HL-60/S4 treated with retinoic acid at 250 ng/mL for 4 days and 3 days (cell line): ENCODE data around the gene FBXO27.
"Not testable (repeated sequence)": the region's sequence is repeated elsewhere in the genome, so short reads cannot be mapped to it uniquely, and the experiment has no call there.

Source experiments
- in situ Hi-C: fragments of 300-500 bp; cut with MboI; formaldehyde crosslinking; loops from 2 replicates; pipeline ENCODE4 v1.7.0; 2022; ENCODE audit warnings: low sequenced_read_pairs

The FBXO27 gene

DNA sequence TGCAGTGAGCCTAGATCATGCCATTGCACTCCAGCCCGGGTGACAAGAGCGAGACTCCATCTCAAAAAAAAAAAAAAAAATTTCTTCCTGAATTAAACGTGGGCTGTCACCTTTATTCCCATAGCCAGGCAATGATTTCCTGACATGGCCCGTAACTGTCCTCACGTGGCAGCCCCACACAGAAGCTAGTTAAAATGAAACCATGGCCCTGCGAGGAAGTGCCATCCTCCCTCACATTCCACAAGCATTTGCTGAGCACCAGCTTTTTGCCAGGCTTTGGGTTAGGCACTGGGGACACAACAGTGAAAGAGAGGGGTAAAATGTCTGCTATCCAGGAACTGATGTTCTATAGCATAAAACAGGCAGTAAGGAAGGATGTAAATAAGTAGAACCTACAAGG is 13.2 kb upstream of the FBXO27 start:
- in situ Hi-C loops = no loop called here

DNA sequence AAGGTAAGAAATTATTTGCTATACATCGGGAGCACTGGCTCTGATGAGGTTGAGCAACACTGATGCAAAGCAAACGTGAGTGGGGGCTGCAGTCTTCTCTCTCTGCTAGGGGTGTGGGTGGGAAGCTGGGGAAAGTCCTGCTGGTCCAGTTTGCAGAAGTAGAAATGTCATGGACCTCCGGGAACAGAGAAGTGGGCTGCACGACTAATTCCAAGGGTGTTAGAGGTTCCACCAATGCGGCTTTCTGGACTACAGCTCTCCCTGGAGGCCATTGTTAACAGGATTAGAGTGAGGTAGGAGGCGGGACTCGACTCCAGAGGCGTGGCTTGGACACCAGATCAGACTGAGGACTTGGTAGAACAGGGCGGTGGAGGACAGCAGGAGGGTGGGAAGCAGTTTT is 5.7 kb upstream of the FBXO27 start:
- in situ Hi-C loops = no loop called here

DNA sequence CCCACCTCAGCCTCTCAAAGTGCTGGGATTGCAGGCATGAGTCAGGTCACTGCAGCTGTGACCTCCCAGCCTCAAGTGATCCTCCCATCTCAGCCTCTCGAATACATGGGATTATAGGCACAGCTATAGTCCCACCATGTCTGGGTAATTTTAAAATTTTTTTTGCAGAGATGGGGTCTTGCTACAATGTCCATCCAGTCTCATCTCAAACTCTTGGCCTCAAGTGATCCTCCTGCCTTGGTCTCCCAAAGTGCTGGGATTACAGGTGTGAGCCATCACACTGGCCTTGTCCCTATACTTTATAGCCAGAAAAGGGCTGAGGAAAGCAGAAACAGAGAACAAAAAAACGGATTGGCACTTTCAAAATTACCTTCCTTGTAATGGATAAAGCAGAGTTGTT is 4.8 kb upstream of the FBXO27 start:
- in situ Hi-C loops = no loop called here

- in situ Hi-C loops = no loop called here
Observed at GRCh38 chr19:39036581-39036980, 4.2 kb upstream of the FBXO27 start.

DNA sequence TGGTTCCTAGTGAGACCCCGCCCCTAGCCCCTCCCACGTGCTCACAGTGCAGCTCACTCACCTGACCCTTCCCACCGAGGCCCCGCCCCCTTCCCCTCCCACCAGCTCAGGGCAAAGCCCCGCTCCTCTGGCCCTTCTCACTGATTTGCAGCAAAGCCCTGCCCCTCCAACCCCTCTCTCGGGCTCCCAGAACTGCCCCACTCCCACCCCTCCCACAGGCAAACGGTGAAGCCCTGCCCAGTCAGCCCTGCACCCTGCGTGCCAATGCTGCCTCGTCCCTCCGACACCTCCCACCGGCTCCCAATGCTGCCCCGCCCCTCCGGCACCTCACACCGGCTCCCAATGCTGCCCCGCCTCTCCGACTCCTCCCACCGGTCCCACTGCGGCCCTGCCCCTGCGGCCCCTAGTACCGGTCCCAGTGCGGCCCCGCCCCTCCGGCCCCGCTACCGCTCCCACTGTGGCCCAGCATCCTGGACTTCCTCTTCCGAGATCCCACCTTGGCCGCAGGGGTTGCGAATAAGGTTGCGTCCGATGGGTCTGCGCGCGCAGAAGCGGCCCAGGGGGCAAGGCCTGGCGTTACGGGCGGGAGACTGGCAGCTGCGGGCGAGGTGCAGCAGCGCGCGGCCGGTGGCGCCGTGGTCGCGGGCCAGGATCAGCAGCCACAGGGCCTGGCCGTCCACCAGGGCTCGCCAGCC is 834 bp downstream of the FBXO27 start:
- in situ Hi-C loops = no loop called here

- in situ Hi-C loops = no loop called here
Observed at GRCh38 chr19:39030854-39031367, 1.4 kb downstream of the FBXO27 start.

DNA sequence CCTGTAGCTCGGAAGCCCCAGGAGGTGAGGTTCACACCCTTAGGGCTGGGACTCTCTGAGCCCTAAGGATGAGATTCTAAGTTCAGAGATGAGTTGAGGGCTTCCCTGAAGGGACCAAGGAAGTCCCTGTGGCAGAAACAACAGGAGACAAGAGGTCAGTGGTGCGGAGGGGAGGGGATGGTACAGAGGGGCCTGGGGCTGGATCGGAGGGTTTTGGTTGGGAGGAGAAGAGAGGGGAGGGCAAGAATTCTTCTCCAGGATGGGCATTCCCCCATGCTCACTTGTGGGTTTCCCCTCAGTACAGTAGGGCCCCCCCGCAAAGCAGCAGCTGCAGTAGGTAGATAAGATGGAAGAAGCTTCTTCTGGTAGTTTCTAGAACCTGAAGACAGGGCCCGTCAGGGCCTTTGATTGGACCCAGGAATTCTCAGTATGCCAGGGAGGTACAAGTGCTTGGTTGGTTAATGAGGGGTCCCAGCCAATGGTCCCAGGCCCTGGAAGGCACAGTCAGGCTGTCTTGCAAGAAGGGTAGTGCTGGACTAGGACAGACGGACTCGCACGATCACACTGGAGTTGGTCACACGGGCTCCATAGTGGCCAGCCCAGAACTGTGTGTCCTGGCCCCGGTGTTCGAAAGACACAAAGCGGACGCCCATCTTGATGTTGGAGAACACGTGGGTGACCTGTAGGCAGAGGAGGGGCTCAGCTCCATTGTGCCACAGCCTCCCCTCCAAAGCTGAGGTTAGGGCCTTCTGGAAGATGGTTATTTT is 7.3 kb downstream of the FBXO27 start:
- in situ Hi-C loops = no loop called here

GRCh38 chr19:39021063-39021462 is 11.3 kb downstream of the FBXO27 start:
- in situ Hi-C loops = no loop called here

DNA sequence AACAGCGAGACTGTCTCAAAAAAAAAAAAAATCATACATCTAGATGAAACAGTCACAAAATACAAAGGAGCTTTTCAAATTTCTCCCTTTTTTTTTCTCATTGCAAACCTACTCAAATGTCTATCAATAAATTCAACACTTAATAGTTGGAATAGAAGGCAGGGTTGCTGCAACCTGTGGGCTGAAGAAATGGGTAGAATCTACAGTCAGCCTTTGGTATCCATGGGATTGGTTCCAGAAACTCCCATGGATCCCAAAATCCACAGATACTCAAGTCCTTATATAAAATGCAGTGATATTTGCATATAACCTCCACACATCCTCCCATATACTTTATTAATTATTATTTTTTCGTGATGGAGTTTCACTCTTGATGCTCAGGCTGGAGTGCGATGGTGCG is 14.7 kb downstream of the FBXO27 start:
- in situ Hi-C loops = no loop called here

DNA sequence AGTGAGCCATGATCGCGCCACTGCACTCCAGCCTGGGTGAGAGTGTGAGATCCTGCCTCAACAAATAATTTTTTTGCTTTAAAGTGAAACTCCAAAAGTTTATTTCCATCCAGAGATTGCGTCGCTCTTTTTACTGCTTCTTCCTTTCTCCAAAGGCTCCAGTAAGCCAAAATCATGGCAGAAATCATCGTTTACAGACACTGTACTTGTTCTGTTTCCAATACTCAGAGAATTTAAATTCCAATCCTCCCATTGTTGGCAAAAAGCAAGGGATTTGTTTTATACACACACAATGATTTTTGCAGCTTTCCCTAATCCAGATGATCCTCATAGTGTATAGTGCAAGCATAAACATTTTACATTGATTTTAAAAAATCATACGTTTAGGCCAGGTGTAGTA is 15.3 kb downstream of the FBXO27 start:
- in situ Hi-C loops = no loop called here

- in situ Hi-C loops = no loop called here
Observed at GRCh38 chr19:39014037-39014436, 18.3 kb downstream of the FBXO27 start.

DNA sequence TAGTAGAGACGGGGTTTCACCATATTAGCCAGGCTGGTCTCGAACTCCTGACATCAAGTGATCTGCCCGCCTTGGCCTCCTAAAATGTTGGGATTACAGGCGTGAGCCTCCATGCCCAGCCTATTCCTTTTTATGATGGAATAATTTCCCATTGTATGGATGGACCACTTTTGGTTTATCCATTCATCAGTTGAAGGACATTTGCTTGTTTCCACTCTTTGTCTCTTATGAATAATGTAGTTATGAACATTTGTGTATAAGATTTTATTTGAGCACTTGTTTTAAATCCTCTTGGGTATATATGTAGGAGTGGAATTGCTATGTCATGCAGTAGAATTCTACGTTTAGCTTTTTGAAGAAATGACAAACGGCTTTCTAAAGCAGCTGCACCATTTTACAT is 23.3 kb downstream of the FBXO27 start:
- in situ Hi-C loops = no loop called here

DNA sequence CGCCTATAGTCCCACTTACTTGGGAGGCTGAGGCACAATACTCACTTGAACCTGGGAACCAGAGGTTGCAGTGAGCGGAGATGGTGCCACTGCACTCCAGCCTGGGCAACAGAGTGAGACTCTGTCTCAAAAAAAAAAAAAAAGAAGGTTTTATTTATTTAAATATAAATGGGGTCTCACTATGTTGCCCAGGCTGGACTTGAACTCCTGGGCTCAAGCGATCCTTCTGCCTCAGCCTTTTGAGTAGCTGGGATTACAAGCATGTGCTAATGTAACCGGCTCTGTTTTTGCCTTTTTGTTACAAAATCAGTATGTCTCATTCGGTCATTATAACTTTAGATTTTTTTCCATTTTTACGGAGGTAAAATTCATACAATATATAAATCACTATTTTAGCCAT is 24.2 kb downstream of the FBXO27 start:
- in situ Hi-C loops = no loop called here

GRCh38 chr19:39007096-39007495 is 25.3 kb downstream of the FBXO27 start:
- in situ Hi-C loops = no loop called here

GRCh38 chr19:39004403-39004802 is 27.9 kb downstream of the FBXO27 start:
- in situ Hi-C loops = no loop called here

DNA sequence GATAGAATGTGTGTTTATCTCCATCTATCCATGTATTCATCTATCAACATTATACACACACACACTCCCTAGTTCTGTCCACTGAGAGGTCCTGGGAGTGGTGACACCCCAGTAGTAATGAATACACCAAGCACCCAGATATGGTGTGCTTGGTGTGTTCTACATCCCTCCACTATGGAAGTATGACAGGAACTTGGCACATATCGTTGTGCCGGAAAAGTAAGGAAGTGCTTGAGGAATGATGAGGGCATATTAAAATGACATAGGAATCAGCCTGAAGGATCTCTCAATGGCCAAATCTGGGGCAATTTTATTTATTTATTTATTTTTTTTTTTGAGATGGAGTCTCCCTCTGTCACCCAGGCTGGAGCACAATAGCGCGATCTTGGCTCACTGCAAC is 28.6 kb downstream of the FBXO27 start:
- in situ Hi-C loops = no loop called here

- in situ Hi-C loops = no loop called here
Observed at GRCh38 chr19:39003188-39003587, 29.2 kb downstream of the FBXO27 start.

DNA sequence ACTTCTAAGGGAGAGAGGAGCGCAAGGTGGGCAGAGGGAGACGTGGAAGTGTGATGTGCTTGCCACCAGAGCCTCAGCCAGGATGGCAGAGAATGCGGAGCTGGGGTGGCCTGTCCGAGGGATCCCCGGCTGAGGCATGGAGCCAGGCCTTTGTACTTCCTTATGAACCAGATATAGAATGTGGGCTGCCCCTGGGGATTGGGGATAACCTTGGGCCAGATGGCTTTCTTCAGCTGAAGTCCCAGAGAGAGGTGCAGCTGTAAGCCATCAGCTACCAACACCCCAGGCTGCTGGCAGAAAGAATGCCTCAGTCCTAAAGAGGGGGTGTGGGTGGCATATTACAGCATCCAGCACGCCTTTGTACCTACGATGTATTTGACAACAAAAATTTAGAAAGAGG is 31.3 kb downstream of the FBXO27 start:
- in situ Hi-C loops = no loop called here

GRCh38 chr19:38997576-38997975 is 34.8 kb downstream of the FBXO27 start:
- in situ Hi-C loops = not testable (repeated sequence)

GRCh38 chr19:38993271-38993670 is 39.1 kb downstream of the FBXO27 start:
- in situ Hi-C loops = no loop called here

DNA sequence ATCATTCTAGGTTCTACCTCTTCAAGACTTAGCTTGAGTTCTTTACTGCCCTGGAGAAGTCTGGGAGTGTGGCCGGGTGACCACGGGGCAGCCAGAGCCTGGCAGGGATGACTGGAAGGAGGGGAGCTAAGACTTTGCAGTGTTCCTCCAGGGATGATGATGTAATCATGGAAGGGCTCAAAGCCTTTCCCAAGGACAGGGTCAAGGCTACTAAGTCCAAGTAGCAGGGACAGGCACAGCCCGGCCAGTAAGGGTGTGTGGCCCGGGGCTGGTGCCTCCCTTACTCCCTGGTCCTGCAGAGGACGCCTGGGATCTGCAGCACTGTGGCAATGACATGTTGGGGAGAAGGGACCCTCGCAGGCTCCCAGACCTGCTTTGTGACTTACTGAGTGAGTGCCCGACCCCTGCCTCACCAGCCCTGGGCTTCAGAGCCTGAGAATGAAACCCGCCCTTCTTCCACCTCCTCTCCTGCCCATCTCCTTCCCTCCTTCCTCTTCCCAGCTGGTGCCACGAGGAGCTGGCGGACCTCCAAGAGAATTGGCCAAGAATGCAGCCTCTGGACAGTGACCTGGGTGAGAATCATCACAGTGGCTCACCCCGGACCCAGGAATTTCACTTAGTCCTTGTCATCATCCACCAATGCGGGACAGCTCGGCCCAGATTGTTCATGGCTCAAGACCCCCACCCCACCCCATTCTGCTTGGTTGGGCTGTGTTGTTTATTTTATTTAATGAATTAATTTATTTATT is 41.2 kb downstream of the FBXO27 start:
- in situ Hi-C loops = no loop called here

DNA sequence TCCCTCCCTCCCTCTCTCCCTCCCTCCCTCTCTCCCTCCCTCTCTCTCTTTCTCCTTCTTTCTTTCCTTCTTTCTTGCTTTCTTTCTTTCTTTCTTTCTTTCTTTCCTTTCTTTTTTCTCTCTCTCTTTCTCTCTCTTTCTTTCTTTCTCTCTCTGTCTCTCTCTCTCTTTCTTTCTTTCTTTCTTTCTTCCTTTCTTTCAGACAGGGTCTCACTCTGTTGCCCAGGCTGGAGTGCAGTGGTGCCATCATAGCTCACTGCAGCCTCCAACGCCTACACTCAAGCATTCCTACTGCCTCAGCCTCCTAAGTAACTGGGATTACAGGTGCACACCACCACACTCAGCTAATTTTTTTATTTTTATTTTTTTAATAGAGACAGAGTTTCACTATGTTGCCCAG is 42.7 kb downstream of the FBXO27 start:
- in situ Hi-C loops = not testable (repeated sequence)
